ENCODE measurements around the gene TMEM151B.

TMEM151B gene

GRCh38 chr6:44277763-44278162, 7.5 kb downstream of the TMEM151B start:
- FAIRE-seq (no peak), DNase-seq (ENCODE audit: low spot score) (no peak)

GRCh38 chr6:44278315-44278714, 8.1 kb downstream of the TMEM151B start:
- DNase-seq (ENCODE audit: low spot score), result no peak
- FAIRE-seq, result no peak

GRCh38 chr6:44278774-44279697, 8.8 kb downstream of the TMEM151B start:
- DNase-seq (ENCODE audit: low spot score), result peak; percentile 40

GRCh38 chr6:44284121-44284520, 13.9 kb downstream of the TMEM151B start:
- DNase-seq (ENCODE audit: low spot score) (no peak), FAIRE-seq (no peak)

More at GRCh38 chr6:44278774-44279697, 8.8 kb downstream of the TMEM151B start:
- peak; percentile 32 for FAIRE-seq

- no peak for FAIRE-seq
- no peak for DNase-seq (ENCODE audit: low spot score)
These were observed 14.6 kb downstream of the TMEM151B start for GRCh38 chr6:44284867-44285266.

GRCh38 chr6:44285552-44286284, 15.5 kb downstream of the TMEM151B start:
- FAIRE-seq, result no peak
- peak; percentile 44 for DNase-seq (ENCODE audit: low spot score)

- DNase-seq (ENCODE audit: low spot score), result no peak
- FAIRE-seq, result no peak
These were observed 16.0 kb downstream of the TMEM151B start for GRCh38 chr6:44286285-44286565.

GRCh38 chr6:44286747-44287146, 16.5 kb downstream of the TMEM151B start:
- FAIRE-seq, result no peak
- DNase-seq (ENCODE audit: low spot score), result no peak

- no peak for DNase-seq (ENCODE audit: low spot score)
- no peak for FAIRE-seq
These were observed 19.5 kb downstream of the TMEM151B start for GRCh38 chr6:44289726-44290260.

- no peak for DNase-seq (ENCODE audit: low spot score)
- FAIRE-seq, result peak; percentile 17
These were observed 21.6 kb downstream of the TMEM151B start for GRCh38 chr6:44291841-44292240.

GRCh38 chr6:44292661-44293365, 22.6 kb downstream of the TMEM151B start:
- DNase-seq (ENCODE audit: low spot score) (no peak), FAIRE-seq (no peak)

GRCh38 chr6:44294832-44295791, 24.9 kb downstream of the TMEM151B start:
- DNase-seq (ENCODE audit: low spot score), result no peak
- FAIRE-seq, result no peak

- DNase-seq (ENCODE audit: low spot score), result no peak
- no peak for FAIRE-seq
These were observed 27.1 kb downstream of the TMEM151B start for GRCh38 chr6:44297063-44298038.

- DNase-seq (ENCODE audit: low spot score), result no peak
These were observed 28.0 kb downstream of the TMEM151B start for GRCh38 chr6:44298055-44298803.

GRCh38 chr6:44298864-44299263, 28.6 kb downstream of the TMEM151B start:
- DNase-seq (ENCODE audit: low spot score), result no peak

More at GRCh38 chr6:44298055-44298803, 28.0 kb downstream of the TMEM151B start:
- FAIRE-seq, result no peak

GRCh38 chr6:44300292-44300823, 30.1 kb downstream of the TMEM151B start:
- no peak for FAIRE-seq

More at GRCh38 chr6:44298864-44299263, 28.6 kb downstream of the TMEM151B start:
- FAIRE-seq, result no peak

GRCh38 chr6:44301106-44301505, 30.9 kb downstream of the TMEM151B start:
- FAIRE-seq, result no peak
- no peak for DNase-seq (ENCODE audit: low spot score)

More at GRCh38 chr6:44300292-44300823, 30.1 kb downstream of the TMEM151B start:
- DNase-seq (ENCODE audit: low spot score), result no peak
